ENCODE results near the gene COX10. TPM values are rescaled to one million over a fixed set of nuclear protein-coding genes. Genes with fewer than 3 reads are reported as not detected.

The COX10 gene
- total RNA-seq, 4 donors from 2014 or later: 12.6 to 22.8 (median 15.6) TPM

GRCh38 chr17:14092808-14093207, 23.5 kb downstream of the COX10 start:
- Histone ChIP-seq H3K36me3 (no peaks in the 10 kb centered on the region), H3K27me3 (no peaks in the 10 kb centered on the region), H3K27ac (no peak overlapping the region), H3K9me3 (no peaks in the 10 kb centered on the region), H3K4me1 (peaks cover 0 to 20% (median 0%) of the 10 kb centered on the region in 4 donors), H3K4me3 (no peak overlapping the region)
- no peak for TF ChIP-seq EP300 (IDR thresholded peaks at IDR 0.05)
- WGBS, 2 donors: 45 to 52% methylated on average over 1 of the region's 1 CpG
- no peak for DNase-seq (ENCODE audit: low spot score in 2 of 2)

GRCh38 chr17:14094676-14095601, 25.6 kb downstream of the COX10 start:
- Histone ChIP-seq H3K27me3 (no peaks in the 10 kb centered on the region), H3K9me3 (no peaks in the 10 kb centered on the region), H3K4me1 (peaks cover 0 to 20% (median 0%) of the 10 kb centered on the region in 4 donors), H3K4me3 (no peak overlapping the region), H3K27ac (no peak overlapping the region), H3K36me3 (no peaks in the 10 kb centered on the region)
- WGBS, 2 donors: 82 to 86% methylated on average over 7 of the region's 7 CpGs
- no peak for DNase-seq (ENCODE audit: low spot score in 2 of 2)
- TF ChIP-seq CTCF (IDR thresholded peaks at IDR 0.05) (no peak), EP300 (IDR thresholded peaks at IDR 0.05) (no peak), POLR2A (IDR thresholded peaks at IDR 0.05) (no peak)

GRCh38 chr17:14095631-14096030, 26.3 kb downstream of the COX10 start:
- DNase-seq (ENCODE audit: low spot score in 2 of 2): no peak
- H3K4me3 ChIP-seq: no peak overlapping the region
- peaks cover 0 to 20% (median 0%) of the 10 kb centered on the region in 4 donors for H3K4me1 ChIP-seq
- H3K27ac ChIP-seq: no peak overlapping the region
- H3K27me3 ChIP-seq: no peaks in the 10 kb centered on the region
- H3K36me3 ChIP-seq: no peaks in the 10 kb centered on the region
- no peak for TF ChIP-seq POLR2A (IDR thresholded peaks at IDR 0.05)
- TF ChIP-seq CTCF (IDR thresholded peaks at IDR 0.05): no peak
- no peak for TF ChIP-seq EP300 (IDR thresholded peaks at IDR 0.05)
- 99 to 100% methylated on average over 3 of the region's 3 CpGs for WGBS, 2 donors
- no peaks in the 10 kb centered on the region for H3K9me3 ChIP-seq

GRCh38 chr17:14098246-14098645, 28.9 kb downstream of the COX10 start:
- H3K9me3 ChIP-seq: no peaks in the 10 kb centered on the region
- H3K36me3 ChIP-seq: peaks cover 0 to 6% (median 0%) of the 10 kb centered on the region in 3 donors
- H3K27me3 ChIP-seq: no peaks in the 10 kb centered on the region
- peaks cover 0 to 7% (median 0%) of the 10 kb centered on the region in 4 donors for H3K4me1 ChIP-seq
- no peak overlapping the region for H3K4me3 ChIP-seq
- TF ChIP-seq EP300 (IDR thresholded peaks at IDR 0.05) (no peak), CTCF (IDR thresholded peaks at IDR 0.05) (no peak), POLR2A (IDR thresholded peaks at IDR 0.05) (no peak)
- H3K27ac ChIP-seq: no peak overlapping the region
- 87 to 92% methylated on average over 3 of the region's 3 CpGs for WGBS, 2 donors
- no peak for DNase-seq (ENCODE audit: low spot score in 2 of 2)

GRCh38 chr17:14101976-14102375, 32.7 kb downstream of the COX10 start:
- no peak overlapping the region for H3K27ac ChIP-seq

More at GRCh38 chr17:14101976-14102375, 32.7 kb downstream of the COX10 start:
- peaks cover 0 to 5% (median 0%) of the 10 kb centered on the region in 4 donors for H3K4me1 ChIP-seq
- WGBS, 2 donors: 68 to 79% methylated on average over 3 of the region's 3 CpGs
- no peaks in the 10 kb centered on the region for H3K9me3 ChIP-seq
- no peak for TF ChIP-seq CTCF (IDR thresholded peaks at IDR 0.05)
- TF ChIP-seq POLR2A (IDR thresholded peaks at IDR 0.05): no peak
- no peak for TF ChIP-seq EP300 (IDR thresholded peaks at IDR 0.05)
- no peaks in the 10 kb centered on the region for H3K27me3 ChIP-seq
- no peak for DNase-seq (ENCODE audit: low spot score in 2 of 2)
- no peak overlapping the region for H3K4me3 ChIP-seq
- H3K36me3 ChIP-seq: peaks cover 0 to 6% (median 0%) of the 10 kb centered on the region in 3 donors

Measured in tibial nerve (tissue), 4 donors.